Medulla oblongata (tissue), 1 donor: ENCODE data around the gene AVPR2.

ENCODE experiments used
- DNase-seq: peaks from one replicate; pipeline ENCODE4 v3.0.0-alpha.2; 2015; ENCODE audit errors: extremely low spot score

Gene AVPR2

DNA sequence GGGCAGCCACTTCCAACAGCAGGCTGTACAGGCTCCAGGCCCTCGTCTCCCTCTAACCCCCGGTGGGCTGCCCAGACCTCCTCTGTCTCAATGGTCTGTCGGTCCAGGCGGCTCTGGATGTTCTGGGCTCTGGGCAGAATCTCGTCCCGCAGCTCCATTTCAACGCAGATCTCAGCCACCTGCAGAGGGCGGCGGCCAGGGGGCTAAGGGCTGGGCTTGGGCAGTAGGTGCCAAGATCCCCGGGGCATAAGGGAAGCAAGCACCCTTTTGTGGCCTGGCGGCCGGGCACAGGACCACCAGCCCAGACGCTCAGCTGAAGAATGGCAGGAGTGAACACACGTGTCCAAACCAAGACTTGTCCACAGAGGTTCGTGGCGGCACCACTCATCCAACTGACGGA is 9.2 kb downstream of the AVPR2 start:
- DNase-seq, result no peak

- DNase-seq, result no peak
Measured at GRCh38 chrX:153917869-153918268, 13.4 kb downstream of the AVPR2 start.

DNA sequence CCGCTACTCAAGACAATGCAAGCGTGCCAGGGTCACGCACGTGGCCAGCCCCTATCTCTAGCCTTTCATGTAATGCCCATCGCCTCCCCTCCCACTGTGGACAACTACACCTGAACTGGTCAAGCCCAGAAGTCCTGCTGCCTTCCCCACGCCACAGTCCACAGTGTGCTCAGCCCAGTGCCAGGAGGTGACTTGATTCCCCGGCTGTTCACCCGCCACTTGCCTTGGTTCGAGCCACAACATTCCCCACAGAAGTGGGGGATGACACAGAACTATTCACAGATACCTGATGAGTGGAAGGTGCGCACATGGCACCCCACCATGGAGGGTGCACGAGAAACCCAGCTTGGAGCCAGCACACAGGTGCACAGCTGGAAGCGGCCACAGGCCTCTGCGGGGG is 14.8 kb downstream of the AVPR2 start:
- DNase-seq, result no peak

GRCh38 chrX:153920546-153920945 is 16.1 kb downstream of the AVPR2 start:
- no peak for DNase-seq

GRCh38 chrX:153921070-153921469 is 16.6 kb downstream of the AVPR2 start:
- no peak for DNase-seq

GRCh38 chrX:153921511-153922446 is 17.3 kb downstream of the AVPR2 start:
- DNase-seq, result no peak

DNA sequence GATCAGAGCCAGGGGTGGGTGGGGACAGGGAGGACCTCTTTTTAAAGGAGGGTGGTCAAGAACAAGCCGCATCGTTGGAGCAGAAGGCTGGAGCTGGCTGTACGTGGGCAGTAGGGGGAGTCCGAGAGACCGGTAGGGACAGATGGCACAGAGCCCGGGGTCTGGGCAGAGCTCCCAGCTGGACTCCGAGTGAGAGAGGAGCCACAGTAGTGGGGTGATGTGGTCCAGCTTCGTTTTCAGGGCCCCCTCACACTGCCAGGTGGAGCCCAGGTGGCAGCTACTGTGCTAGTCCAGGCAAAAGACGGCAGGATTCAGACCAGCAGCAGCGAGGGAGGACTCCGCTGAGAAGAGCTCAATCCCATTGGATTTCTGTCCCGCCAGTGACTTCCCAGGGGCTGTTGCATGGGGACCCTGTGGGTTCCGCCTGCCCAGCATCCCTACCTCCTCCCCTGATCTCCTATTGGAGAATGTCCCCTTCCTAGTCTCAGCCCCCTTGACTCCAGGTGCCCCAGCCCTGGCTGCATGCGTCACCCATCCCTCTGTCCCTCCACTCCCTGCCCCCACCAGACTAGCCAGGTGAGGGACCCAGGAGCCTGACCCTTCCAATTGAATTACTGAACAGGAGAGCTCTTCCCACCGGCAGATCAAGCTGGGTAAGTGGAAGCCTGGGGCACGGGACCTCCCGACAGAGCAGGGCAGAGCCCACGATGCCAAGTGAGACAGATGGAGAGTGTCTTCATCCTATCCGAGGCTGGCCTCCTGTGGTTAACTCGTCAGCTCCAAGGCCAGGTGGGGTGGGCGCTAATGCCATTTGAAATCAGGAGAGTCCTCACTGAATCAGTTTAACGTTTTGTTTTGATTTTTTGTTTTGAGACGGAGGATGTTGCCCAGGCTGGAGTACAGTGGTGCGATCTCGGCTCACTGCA is 18.7 kb downstream of the AVPR2 start:
- peak; percentile 66 for DNase-seq

DNA sequence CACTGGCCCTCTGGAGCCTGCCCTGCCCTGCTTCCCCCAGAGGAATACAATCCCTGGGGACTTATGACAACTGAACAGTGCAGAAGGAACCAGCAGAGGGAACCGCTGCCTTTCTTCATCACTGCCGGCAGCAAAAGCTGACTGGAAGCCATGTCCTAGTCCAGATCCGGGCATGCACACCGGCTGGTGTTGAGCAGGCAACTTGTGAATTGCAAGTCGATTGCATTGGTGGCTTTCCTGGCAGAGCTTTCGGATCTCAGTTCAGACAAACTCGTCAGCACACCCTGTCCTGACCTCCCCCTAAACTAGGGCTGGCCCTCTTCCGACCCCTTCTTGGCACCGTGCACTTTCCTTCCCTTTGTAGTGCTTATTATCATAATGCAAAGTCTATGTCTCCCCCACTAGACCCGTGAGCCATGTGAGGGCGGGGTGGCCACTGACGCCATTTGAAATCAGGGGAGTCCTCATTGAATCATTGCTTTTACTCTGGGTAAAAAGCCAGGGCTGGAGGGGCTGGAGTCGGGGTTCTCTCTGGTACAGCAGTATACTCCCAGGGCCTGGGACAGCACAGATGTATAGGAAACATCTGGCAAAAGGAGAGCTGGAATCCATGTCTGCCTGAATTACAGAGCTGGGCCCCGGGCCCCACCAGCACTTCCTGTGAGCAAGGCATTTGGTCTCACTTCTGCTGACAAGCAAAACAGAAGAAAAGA is 19.8 kb downstream of the AVPR2 start:
- peak; percentile 34 for DNase-seq

DNA sequence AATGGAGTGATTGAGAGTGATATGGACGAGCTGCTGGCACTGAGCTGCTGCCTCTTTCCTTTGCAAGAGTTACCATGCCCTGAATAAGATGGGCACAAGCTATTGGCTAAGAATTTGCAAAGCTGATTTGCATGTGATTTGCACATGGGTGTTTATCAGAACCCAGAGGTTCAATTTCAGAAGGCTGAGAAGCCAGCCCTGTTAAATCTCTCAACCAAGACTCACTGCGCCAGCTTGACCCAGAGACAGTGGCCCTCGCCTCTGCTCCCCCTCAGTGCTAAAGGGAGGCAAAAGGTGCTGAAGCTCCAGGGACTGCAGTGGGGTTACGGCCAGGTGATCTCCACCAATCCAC is 20.9 kb downstream of the AVPR2 start:
- no peak for DNase-seq

DNA sequence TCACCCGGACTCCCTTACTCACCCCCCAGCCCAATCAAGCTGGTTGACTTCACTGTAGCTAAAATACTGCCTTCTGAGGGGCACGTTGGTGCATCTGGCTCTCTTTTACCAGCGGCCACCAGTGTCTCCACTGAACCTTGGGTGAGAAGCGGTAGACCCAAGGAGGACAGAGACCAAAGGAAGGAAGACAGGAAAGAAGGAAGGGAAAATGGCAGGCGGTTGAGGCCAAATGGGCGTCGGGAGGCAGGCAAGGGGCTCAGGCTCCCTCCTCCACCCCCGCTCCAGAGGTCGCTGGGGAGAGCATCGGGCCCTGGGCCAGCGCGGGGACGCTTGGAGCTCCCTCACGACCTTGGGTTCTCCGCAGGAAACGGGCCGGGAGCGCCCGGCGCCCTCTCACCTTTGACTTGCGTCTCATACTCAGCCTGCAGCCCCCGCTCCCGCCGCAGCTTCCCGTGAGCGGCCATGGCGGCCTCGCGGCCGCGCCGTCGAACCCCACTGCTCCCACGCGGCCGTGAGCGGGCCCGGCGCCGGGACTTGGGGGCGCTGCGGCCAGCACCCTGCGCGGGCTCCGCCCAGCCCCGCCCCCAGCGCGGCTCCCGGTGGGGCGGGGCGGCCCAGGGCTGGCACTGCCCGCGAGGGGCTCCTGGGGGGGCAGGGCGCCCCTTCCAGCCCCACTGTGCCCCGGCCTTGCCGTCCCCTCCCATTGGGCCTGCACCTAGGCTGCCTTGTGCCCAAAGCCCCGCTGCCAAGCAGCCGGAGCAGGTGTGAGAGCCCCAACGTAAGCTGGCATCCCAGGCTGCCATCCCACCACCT is 21.5 kb downstream of the AVPR2 start, which contains the start of gene ARHGAP4:
Gene ARHGAP4, minus strand, starts transcription at position 526 of the 813 bp plus-strand sequence. Its CDS starts 62 bp downstream, at position 464.
- no peak for DNase-seq

- no peak for DNase-seq
Measured at GRCh38 chrX:153926552-153926857, 22.0 kb downstream of the AVPR2 start.

GRCh38 chrX:153926858-153927671 is 22.6 kb downstream of the AVPR2 start:
- DNase-seq, result peak; percentile 50

DNA sequence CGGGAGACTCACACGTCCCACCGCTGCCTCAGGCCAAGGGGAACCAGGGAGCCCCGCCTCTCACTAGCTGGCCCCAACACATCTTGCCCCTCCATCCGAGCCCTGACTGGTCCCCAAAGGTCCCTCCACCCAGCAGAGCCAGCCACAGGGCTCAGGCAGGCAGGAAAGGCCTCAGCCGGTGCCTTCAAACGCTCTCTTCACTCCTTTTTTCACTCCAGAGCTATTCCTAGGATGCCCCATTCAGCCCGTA is 23.1 kb downstream of the AVPR2 start:
- no peak for DNase-seq

GRCh38 chrX:153927922-153928760 is 23.7 kb downstream of the AVPR2 start:
- DNase-seq, result peak; percentile 95

GRCh38 chrX:153928846-153929245 is 24.4 kb downstream of the AVPR2 start:
- no peak for DNase-seq

DNA sequence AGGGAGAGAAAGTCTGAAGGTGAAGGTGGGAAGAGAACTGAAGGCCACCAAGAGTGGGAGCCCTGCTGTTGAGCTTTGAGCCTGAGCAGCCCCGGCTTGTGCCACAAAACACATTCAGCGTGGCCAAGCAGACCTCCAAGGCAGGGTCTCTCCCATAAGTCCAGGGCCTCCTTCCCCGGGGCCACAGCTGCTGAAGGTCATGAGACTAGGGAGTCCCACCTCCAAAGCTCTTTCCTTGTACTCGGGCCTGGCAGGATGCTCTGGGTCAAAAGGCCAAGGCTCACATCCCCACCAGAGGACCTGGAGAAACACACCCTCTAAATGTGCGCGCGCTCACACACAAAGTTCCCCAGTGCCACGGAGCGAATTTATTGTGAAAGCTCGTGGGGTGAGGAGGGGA is 25.1 kb downstream of the AVPR2 start:
- no peak for DNase-seq

- no peak for DNase-seq
Measured at GRCh38 chrX:153930011-153930910, 25.8 kb downstream of the AVPR2 start.

DNA sequence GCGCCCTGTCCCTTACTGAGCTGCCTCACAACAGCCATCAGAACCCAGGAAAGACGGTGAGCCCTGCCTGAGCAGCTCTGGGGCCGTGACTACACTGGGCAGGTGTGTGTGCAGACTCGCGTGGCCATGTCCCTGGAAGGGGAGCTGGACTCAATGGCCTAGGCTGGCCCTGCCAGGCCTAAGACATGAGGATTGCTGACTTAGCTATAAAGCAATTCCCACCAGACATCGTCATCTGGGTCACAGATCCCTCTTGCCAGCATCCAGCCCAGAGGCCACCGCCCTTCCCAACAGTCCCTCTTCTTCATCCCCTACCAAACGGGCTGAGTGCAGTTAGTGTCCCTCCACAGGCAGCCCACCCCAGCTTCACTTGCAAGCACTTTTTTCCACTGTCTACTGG is 26.7 kb downstream of the AVPR2 start:
- no peak for DNase-seq

DNA sequence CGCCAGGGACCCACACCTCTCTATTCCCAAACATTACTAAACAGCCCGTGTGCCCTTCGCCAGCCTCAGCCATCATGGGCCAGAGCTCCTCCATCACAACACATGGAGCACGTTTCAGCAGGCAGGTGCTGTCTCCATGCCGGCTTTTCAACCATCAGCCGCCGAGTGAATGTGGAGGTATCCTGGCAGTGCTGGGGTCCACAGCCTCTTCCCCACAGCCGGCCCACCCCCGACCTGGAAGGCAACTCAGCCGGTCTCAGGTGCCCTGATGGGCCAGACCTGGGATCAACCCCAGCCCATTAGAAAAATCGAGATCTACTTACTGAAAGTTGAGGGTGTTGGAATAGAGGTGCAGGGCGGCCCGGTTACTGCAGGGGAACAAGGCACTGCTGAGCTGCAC is 27.3 kb downstream of the AVPR2 start:
- DNase-seq, result no peak
